Right ventricle myocardium superior (tissue), 1 donor: Measurements from ENCODE around the gene ANKRD33. TPM values are rescaled to one million over a fixed set of nuclear protein-coding genes. Genes with fewer than 3 reads are reported as not detected.
A peak's percentile ranks its signal among the peaks of the same experiment; 100 is the strongest.

Experiments used
- ATAC-seq: fragments of 200-7000 bp; cut with Tn5 transposase; one replicate; pipeline ENCODE4 v1.9.1; 2020; ENCODE audit warnings: mild to moderate bottlenecking; ENCODE audit not compliant: poor library complexity
- DNase-seq: peaks from one replicate; pipeline ENCODE4 v3.0.0-alpha.2; 2020
- intact Hi-C: fragments of 100-400 bp; cut with DNase I; formaldehyde crosslinking; loops from one replicate; pipeline ENCODE4 v1.11.2; 2022
- total RNA-seq: library from RNA; stranded (reverse); fragmentation: NEBNext Ultra II Directional; extraction: Animal tissue kit (Norgen Biotek cat#: 25700); gene quantifications from one replicate; pipeline ENCODE4 v1.2.1, GENCODE V29; 2021
- donor health status: DM: no; HTN: yes; CAD: no; lungs with severe emphysema.

Gene ANKRD33
- total RNA-seq, 1 donor from 2014 or later = not detected

DNA sequence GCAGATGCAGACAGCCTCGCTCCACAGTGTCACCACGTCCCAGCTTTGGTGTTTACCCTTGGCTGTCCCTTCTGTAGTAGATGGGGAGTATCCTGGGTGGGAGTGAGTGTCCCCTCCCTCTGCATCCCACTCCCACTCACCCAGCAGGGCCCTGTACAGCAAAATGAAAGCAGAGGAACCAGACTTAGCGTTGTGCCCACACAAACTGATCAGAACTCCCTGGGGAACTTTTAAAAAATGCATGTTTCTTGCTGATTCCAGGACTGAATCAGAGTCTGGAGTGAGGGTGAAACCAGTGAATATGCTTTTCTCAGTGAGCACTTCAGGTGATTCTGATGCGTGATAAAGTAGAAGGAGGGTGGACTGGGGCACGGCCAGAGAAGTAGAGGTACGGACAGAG lies 22.3 kb downstream of the ANKRD33 start:
- intact Hi-C loops = no loop called here
- no peak for ATAC-seq
- DNase-seq = no peak

GRCh38 chr12:51910691-51911090 lies 22.8 kb downstream of the ANKRD33 start:
- intact Hi-C loops = no loop called here
- ATAC-seq (no peak), DNase-seq (peak; percentile 54)

DNA sequence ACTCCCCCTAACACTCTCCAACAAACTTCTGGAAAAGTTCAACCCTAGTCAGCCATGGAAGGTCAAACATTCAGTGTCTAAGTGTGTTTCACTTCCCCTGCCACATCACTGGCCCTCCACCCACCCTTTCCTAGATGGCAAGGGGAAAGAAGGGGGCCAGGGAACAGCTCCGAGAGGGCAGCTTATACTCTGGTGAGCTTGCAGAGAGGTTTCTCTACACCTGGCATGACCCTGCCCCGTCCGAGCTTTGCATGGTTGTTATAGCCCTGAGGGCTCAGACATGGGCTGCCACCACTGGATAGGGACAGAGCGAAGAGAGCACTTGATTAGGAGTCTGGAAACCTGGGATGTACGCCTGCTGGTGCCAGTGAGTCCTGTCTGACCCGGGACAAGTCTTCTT lies 23.4 kb downstream of the ANKRD33 start:
- ATAC-seq (no peak), DNase-seq (no peak)
- intact Hi-C loops = no loop called here

DNA sequence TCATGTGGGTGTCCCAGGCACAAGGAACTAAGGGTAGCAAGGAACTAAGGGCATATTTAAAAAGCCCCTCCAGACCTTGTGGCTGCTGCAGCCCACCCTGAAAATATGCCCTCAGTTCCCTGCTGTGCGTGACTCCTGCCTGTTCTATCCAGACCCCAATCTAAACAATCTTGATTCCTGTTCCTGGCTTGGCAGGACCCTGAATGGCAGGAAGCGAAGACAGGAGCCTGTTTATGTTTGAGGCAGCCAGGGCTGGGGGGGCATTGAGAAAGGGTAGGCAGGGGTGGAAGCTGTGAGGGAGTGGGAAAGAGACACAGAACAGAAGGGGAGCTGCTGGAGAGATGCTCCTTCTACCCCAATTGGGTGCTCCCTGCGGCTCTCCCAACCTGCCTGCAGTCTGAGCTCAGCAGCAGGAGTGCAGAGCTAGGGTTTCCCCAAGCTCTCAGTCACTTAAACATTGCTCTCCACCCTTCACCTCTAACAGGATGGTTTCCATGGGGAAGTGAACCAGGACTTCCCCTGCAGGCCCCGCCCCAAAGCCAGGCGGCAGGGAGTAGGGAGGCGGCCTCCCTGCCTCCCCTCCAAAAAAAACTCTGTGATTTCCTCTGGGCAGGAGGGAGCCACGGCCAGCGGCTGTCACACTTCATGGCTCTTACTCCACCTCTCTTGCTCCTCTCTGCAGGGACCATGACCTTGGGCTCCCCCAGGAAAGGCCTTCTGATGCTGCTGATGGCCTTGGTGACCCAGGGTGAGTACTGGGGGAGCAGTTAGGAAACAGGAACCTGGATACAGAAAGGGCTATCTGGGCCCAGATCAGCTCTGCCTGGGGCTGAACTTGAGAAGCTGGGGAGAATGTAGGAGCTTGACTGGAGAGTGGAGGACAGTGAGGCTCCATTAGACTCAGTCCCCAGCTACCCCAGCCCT lies 24.1 kb downstream of the ANKRD33 start:
- DNase-seq (peak; percentile 78), ATAC-seq (peak; percentile 43)
- intact Hi-C loops = no loop called here

- DNase-seq (peak; percentile 50), ATAC-seq (no peak)
These were observed 25.4 kb downstream of the ANKRD33 start for GRCh38 chr12:51913071-51914033.

GRCh38 chr12:51914034-51914923 lies 26.4 kb downstream of the ANKRD33 start:
- intact Hi-C loops = no loop called here
- ATAC-seq = peak; percentile 20
- DNase-seq = peak; percentile 77

More at GRCh38 chr12:51913071-51914033, 25.4 kb downstream of the ANKRD33 start:
- intact Hi-C loops = no loop called here

- intact Hi-C loops = no loop called here
- ATAC-seq = no peak
- DNase-seq = no peak
These were observed 27.2 kb downstream of the ANKRD33 start for GRCh38 chr12:51915003-51915625.

DNA sequence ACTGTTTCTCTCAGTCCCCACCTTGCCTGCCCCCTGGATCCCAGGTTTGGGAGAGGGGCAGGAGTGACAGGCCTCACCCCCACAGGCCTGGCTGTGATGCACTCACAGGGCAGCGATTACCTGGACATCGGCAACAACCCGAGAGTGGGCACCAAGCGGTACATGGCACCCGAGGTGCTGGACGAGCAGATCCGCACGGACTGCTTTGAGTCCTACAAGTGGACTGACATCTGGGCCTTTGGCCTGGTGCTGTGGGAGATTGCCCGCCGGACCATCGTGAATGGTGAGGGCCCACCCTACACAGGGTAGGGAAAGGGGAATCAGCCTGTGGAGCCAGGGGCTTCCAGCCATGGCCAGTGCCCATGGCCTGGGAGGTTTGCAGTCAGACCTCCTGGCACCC lies 28.0 kb downstream of the ANKRD33 start:
- DNase-seq (no peak), ATAC-seq (no peak)
- intact Hi-C loops = no loop called here

- ATAC-seq = no peak
- DNase-seq = no peak
- intact Hi-C loops = no loop called here
These were observed 29.2 kb downstream of the ANKRD33 start for GRCh38 chr12:51917041-51917590.

- intact Hi-C loops = no loop called here
- DNase-seq = no peak
- ATAC-seq = no peak
These were observed 30.0 kb downstream of the ANKRD33 start for GRCh38 chr12:51917746-51918453.

GRCh38 chr12:51920046-51920445 lies 32.1 kb downstream of the ANKRD33 start:
- ATAC-seq (no peak), DNase-seq (no peak)
- intact Hi-C loops = no loop called here

GRCh38 chr12:51921017-51921725 lies 33.3 kb downstream of the ANKRD33 start:
- intact Hi-C loops = no loop called here
- ATAC-seq (no peak), DNase-seq (no peak)

- no peak for ATAC-seq
- intact Hi-C loops = no loop called here
- DNase-seq = no peak
These were observed 34.2 kb downstream of the ANKRD33 start for GRCh38 chr12:51922146-51922545.

DNA sequence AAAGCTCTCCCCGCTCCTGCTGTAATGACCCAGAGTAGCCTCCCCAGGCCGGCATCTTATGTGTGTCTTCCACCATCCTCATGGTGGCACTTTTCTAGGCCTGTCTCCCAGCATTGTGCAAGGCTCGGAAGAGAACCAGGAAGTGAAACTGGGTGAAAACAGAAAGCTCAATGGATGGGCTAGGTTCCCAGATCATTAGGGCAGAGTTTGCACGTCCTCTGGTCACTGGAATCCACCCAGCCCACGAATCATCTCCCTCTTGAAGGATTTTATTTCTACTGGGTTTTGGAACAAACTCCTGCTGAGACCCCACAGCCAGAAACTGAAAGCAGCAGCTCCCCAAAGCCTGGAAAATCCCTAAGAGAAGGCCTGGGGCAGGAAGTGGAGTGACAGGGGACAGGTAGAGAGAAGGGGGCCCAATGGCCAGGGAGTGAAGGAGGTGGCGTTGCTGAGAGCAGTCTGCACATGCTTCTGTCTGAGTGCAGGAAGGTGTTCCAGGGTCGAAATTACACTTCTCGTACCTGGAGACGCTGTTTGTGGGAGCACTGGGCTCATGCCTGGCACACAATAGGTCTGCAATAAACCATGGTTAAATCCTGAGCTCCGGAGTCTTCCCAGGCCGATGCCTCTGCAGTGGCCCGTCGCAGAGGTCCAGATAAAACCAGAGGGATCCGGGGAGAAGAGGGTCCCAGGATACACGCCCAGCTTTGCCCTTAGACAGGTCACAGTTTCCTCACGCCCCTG lies 35.0 kb downstream of the ANKRD33 start:
- ATAC-seq = peak; percentile 69
- intact Hi-C loops = no loop called here
- peak; percentile 65 for DNase-seq

GRCh38 chr12:51923506-51924365 lies 35.8 kb downstream of the ANKRD33 start:
- intact Hi-C loops = no loop called here
- DNase-seq (peak; percentile 86), ATAC-seq (peak; percentile 79)
